LoVo (cell line): Measurements from ENCODE around the gene ZNF385D.

Source experiments
- DNase-seq: peaks from one replicate; pipeline ENCODE4 v3.0.0-alpha.2; 2016; ENCODE audit warnings: low spot score

The ZNF385D gene

GRCh38 chr3:21377071-21377769, 373.8 kb downstream of the ZNF385D start:
- DNase-seq, result no peak

- no peak for DNase-seq
Observed at GRCh38 chr3:21372316-21372715, 378.7 kb downstream of the ZNF385D start.
